ENCODE measurements around the gene SEC11C. TPM values are rescaled to one million over a fixed set of nuclear protein-coding genes. Genes with fewer than 3 reads are reported as not detected.

SEC11C gene
- polyA plus RNA-seq (ENCODE audit: insufficient read length in 10 of 10), result 10 to 100 TPM in 6 of 10 donors, 1 to 10 TPM in 4; 7.6 to 15.3 (median 10.1) TPM
- long read RNA-seq, donor 1, transcript SEC11C-204 (6 exons, 1,202 nt), result major isoform, 6 of 8 reads
- long read RNA-seq, donor 1, partial matches to known transcripts, result 0 of 8 reads
- long read RNA-seq, donor 1, other reads (novel, unspliced or antisense), result 0 of 8 reads
- long read RNA-seq, donor 2, partial matches to known transcripts, result 0 of 4 reads
- long read RNA-seq, donor 2, other reads (novel, unspliced or antisense), result 0 of 4 reads
- long read RNA-seq, donor 3, result 0 reads
- long read RNA-seq, donor 4, transcript SEC11C-204 (6 exons, 1,202 nt), result major isoform, 6 of 6 reads
- long read RNA-seq, donor 4, partial matches to known transcripts, result 0 of 6 reads
- long read RNA-seq, donor 4, other reads (novel, unspliced or antisense), result 0 of 6 reads
- long read RNA-seq, donor 5, partial matches to known transcripts, result 0 of 4 reads
- long read RNA-seq, donor 5, other reads (novel, unspliced or antisense), result 0 of 4 reads
- long read RNA-seq, donor 6, transcript SEC11C-204 (6 exons, 1,202 nt), result major isoform, 7 of 7 reads
- long read RNA-seq, donor 6, partial matches to known transcripts, result 0 of 7 reads
- long read RNA-seq, donor 6, other reads (novel, unspliced or antisense), result 0 of 7 reads
- long read RNA-seq, donor 7, partial matches to known transcripts, result 0 of 2 reads
- long read RNA-seq, donor 7, other reads (novel, unspliced or antisense), result 0 of 2 reads
- long read RNA-seq, donor 8, transcript SEC11C-204 (6 exons, 1,202 nt), result major isoform, 6 of 8 reads
- long read RNA-seq, donor 8, partial matches to known transcripts, result 0 of 8 reads
- long read RNA-seq, donor 8, other reads (novel, unspliced or antisense), result 0 of 8 reads
- long read RNA-seq, donor 9, partial matches to known transcripts, result 0 of 2 reads
- long read RNA-seq, donor 9, other reads (novel, unspliced or antisense), result 0 of 2 reads

GRCh38 chr18:59139615-59140301 is at the start of gene SEC11C:
TSS of gene SEC11C (plus strand) at chr18:59139884. CDS start at chr18:59139949, 65 bp downstream.
- DNase-seq, result peak; percentile 91 to 96 (median 94)

DNA sequence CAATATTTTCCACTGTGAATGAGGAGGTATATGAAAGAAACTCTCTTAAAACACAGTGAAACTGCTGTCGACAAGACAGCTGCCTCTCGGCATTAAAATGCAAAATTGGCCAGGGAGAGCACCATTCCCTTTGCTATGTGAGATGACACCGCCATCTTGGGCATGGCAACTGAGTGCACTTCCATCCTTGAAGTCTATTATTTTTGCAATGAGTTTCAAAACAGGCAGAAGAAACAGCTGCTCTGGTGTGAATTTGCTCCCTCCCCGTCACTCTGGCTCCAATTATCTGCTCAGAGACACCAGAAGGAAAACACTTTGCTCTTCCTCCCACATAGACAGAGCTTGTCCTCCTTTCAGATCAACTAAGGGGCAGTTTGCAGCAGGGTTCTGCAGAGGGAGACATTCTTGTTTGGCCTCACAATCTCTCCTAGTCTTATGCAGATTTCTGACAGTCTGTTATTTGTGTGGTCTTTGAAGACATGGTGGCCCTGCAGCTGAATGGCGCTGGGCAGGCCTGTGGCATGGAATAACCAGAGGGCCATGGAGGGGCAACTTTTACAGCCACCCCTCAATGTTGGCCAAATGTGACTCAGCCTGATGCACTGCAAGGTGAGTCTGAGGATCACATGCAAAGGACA is 48.6 kb upstream of the SEC11C start:
- DNase-seq, result no peak

DNA sequence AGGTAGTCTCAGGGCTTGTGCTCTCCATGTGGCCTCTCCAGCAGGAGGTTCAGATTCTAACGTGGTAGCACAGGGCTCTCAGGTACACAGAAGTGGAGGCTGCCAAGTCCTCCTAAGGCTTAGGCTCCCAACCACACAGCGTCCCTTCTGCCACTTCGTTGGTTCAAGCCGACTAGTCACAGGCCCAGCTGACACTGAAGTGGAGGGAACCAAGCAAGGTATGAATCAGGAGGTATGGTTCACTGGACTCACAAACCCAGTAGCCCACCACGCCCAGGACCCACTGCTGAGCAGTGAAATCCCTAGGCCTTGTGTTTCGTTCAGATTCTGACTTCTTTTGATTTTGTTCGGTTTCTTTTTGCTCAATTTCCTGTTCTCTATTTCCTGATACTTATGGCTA is 46.0 kb upstream of the SEC11C start:
- no peak for DNase-seq

- DNase-seq, result no peak
Observed at GRCh38 chr18:59094569-59094968, 45.1 kb upstream of the SEC11C start.

GRCh38 chr18:59096098-59096789 is 43.4 kb upstream of the SEC11C start:
- no peak for DNase-seq

DNA sequence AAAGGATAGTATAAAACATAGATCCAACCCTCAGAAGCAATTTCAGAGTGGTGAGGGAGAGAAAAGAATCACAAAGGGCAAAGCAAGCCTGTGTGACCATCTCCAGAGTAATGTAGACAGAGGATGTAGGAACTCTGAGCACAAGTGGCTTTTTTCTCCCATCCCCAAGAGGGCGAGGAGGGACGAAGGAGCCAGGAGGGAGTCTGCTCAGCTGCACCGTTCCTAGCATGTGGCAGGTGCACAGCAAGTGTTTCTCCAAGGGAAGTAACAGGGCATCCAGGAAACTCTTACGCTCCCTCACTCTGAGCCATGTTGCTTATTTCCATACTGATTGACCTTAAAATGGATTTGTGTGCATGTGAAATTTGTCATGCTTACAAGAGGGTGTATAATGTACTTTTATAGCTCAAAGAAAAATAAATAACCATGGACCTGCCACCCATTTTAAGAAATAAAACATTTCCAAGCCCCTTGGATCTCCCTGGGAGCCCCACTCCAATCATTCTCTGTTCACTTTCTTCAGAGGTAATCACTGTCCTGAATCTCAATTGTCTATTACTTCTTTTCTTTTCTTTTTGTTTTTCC is 37.8 kb upstream of the SEC11C start:
- no peak for DNase-seq

DNA sequence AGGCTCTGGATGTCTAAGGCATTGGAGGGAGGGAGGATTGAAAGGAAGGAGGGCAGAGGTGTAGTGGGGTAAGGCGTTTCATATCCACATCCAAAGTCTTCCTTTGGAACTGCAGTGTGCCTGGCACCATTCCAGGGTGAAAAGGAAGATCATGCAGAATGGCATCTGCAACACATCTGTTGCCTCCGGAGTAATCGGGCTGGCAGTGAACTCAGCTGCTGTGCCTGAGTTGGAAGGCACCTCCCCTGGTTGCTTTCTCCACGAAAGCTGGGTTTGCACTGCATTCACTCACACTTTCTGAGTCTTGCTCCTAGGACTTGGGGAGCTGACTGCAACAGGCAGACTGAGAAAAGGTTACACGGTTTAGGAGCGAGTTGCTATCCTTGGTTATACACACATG is 30.3 kb upstream of the SEC11C start:
- DNase-seq, result peak in 2 of 3 donors; percentile 7 to 32

GRCh38 chr18:59114160-59114559 is 25.5 kb upstream of the SEC11C start:
- DNase-seq, result peak in 1 of 3 donors; percentile 27

DNA sequence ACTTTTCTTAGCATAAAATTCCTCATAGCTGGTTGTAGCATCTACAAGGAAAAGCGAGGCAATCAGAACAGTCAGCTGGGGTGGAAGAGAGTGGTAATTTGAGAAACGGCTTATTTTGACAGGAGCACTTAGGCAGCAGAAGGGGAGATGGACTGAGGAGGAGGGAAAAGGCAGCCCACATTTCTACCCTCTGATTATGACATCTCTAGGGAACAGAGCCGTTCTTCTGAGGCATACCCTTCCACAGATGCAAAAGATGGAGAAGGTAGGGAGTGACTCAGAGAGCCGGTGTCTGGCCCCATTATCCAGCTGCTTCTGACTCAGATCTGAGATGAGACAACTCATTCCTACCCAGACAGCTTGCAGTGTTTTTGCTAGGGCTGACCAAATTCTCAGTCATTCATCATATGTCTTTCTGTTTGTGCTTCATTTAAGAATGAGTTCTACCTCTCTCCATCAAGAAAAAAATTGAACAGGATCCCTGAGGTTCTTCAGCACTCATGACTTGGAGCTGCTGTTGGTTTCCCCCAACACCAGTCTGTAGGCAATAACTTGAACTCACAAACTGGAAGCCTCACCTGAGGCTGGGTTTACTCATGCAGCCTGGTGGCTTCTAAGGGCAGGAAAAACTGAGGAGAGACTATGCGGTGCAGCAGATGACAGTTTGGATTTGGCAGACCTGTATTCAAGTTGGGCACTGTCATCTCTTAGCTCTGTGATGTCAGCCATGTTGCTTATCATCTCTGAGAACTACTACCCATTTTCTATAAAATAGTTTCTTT is 15.9 kb upstream of the SEC11C start:
- DNase-seq, result peak in 1 of 3 donors; percentile 87

GRCh38 chr18:59124370-59124704 is 15.3 kb upstream of the SEC11C start:
- no peak for DNase-seq

GRCh38 chr18:59127047-59127446 is 12.6 kb upstream of the SEC11C start:
- no peak for DNase-seq

DNA sequence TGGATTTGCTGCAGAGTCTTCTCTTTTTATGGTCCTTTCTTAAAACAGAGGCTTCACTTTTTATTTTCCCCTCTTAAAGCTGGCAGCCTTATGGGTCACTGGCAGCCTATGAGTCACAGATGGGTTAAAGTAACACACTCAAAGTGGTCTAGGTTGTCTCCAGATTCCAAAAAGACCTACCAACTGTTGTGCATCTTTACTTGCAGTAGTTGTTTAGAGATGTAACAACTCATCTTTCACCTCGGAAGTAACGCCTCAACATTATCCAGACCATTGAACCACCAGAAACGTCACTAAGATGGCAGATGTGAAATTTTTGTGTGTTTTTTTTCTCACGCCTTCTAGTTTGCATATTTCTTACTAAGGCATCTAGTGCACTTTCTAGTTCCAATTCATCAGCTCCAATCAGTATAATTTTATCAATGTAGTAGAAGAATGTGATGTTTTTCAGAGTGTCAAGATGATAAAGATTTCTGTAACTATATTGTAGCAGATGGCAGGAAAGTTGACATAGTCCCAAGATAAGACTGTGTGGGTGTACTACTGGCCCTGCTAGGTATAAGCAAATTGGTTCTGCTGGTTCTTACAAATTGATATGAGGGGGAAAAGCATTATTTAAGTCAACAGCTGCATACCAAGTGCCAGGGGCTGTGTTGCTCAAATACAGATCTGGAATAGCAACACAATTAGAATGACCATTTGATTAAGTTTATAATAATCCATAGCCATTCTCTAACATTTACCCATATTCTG is 9.6 kb upstream of the SEC11C start:
- DNase-seq, result no peak

DNA sequence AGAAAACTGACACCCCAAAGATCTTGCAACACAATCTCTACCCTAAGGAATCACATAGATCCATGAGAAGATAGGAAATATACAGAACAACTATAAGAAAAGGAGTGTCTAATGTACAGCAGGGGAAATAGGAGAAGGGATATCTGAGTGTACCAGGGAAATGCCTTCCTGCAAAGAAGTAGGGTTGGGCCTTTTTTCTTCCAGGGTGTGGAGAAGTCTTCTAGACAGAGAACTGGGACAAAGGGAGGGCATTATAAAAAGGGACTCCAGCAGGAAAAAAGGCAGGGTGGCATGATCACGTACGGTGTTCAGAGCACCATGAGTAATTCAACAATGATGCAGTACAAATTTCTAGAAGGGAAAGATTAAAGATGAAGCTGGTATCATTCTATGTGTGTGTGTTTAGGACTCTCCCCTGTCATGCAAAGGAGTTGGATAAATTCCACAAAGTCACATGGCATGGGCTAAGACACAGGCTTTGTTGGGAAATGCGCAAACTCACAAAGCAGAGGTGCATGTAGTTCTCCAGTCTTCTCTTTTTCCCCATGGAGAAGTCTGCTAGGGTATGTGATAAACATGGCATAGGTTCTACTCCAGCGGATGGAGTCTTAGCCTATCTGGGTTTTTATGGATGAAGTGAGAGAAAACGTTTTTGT is 6.7 kb upstream of the SEC11C start:
- DNase-seq, result no peak

DNA sequence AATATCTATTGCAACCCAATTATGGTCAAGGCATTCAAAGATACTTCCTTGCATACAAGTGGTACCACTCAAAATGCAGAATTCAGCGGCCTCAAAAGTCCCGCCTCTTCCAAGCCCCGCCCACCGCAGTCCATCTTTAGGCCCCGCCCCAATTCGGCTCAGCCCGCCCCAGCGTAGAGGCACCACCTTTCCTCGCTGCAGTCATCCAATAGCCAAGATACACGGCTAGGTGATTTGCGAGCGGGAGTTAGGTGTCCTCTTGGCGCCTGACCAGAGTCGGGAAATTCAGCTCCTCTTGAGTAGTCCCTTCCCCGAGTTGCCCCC is 431 bp upstream of the SEC11C start:
- DNase-seq, result no peak

DNA sequence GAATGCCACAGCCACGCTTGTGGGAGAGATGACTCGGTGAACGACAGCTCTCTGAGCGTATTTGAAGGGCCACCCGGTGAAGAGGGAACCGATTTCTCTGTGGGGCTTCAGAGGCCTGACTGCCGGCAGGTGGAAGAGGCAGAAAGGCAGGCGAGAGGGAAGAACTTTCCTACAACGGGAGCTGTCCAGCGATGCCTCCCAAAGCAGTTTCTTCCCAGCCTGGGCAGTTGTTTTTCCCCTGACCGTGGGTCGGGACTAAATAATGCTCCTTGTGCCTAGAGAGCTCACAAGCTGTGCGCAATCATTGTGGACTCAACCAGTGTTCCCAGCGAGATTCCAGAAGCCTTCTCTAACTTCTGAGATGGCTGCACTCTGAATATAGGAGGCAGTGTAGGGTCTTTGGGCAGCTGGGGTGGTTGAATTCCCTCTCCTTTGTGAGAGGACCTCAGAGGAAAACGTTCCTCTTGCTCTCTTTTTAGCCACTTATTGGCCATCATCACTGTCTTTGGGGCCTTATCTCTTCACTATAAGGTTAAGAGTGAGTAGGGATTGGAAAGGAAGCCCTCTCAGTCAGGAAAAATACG is 710 bp downstream of the SEC11C start:
- DNase-seq, result peak; percentile 8 to 61 (median 22)

DNA sequence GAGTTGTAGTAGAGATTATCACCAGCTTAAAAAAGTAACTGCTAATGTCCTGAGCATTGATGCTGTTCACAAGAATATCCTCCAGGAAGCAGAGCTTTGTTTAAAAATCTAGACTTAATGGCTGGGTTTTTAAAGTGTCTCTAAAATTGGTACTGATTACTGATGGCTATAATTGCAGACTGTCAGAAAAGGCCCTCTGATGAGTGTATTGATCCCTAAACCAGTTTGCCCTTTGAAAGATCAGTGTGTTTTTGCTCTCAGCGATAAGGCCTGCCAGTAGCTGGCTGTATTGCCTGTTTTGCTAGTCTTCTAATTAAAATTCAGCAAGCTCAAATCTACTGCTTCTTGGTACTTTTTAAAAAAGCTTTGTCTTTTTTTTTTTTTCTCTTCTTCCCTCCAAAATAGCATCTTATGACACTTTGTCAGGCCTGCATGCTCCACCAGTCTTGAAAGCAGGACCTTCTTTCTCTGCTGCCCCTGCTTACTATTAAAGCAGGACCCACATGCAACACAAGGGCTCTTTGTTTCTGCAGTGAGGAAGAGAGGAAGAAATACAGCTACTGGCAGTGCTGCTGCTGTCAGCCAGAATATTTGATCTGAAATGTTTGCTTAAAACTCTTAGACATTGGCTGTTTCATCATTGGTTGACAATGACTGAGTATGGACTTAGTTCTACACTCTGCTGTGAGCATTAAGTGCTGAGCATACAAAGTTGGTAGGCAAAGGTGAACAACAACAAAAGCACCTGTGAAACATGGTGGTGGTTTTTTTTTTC is 1.8 kb downstream of the SEC11C start:
- no peak for DNase-seq

GRCh38 chr18:59142274-59142673 is 2.6 kb downstream of the SEC11C start:
- no peak for DNase-seq
